ENCODE results near the gene NPW.

NPW gene

DNA sequence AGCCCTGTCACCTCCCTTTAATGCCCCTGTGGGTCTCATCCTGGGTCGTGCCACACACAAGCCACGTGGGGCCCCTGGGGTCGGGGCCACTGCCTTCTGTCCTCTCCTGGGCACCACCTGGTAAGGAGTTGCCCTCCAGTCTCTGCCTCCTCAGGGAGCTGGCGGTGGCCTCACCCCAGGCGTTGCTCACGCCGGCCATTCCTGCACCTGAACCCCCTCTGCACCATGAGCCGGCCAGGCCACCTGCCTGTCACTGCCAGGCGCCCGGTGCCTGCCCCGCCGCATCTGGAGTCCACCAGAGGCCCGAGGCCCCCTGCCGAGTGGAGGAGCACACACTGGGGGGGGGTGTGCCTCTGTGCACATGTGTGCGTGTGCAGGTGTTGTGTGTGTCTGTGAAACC, 17.5 kb downstream of the NPW start:
- DNase-seq: no peak

- DNase-seq: no peak
These were observed 18.2 kb downstream of the NPW start for GRCh38 chr16:2037647-2038381.

DNA sequence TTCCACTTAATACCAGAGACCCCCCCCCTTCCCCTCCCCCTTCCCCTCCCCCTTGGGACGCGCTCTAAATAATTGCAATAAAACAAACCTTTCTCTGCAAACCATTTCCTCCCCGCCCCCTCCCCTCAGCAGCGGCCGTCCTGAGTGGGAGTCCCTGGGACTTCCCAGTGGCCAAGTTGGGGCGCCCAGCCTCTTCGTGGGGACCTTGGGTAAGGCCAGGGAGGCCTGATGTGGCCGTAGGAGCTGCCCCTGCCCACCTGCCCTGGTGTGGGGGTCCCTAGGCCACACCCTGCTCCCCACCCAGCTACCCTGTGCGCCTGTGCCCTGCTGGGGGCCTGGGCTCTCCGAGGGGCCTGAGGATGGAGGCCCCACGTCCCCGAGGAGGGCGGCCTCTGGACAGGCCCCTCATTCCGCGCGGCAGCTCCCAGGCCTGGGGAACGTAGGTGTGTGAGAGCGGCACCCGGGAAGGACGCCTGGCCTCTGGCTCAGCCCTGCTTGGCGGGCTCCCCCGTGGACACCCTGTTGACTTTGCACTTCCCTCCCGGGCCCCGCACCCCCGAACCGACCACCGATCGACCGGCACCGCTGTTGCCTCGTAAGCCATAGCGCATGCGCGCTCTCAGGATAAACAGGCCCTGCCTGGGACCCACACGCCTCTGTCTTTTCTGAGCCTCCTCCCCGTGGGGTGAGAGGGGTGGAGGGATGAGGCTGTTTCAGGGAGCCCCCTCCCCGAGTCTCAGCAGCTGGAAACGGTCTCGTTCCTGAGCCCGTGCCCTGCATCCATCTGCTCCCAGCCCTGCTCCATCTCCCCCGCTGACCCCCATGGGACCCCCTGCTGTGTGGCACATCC, 19.0 kb downstream of the NPW start:
- no peak for DNase-seq

DNA sequence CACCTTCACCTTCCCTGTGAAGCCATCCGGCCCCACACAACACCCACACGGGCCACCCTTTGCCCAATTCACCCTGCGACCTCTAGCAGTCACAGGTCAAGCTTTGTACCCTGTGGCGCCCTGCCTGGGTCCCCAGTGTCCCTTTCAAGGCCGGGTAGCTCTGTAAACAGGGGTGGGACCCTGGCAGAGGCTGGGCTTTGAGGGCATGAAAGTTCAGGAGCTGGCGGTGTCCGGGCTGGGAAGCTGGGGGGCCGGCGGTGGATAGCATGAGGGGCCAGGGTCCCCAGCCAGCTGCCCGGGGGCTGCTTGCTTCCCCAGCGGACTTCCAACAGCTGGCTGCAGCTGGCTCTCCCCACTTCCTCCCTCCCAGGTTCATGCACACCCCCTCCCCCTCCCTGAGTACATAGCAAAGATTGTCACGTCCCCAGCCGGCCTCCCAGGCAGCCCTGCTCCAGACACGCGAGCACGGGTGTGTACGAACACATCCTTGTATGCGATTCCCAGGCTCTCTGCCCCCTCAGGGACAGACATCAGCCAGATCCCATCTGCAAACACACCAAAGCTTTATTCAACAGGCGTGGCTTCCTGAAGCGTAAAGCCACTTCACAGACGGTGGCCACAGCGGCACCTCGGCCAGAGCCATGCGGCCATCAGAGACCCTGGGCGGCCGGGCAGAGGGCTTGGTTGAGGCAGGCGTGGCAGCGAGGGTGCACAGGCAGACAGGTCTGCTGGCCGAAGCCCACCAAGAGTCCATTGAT, 19.9 kb downstream of the NPW start:
- DNase-seq: peak; percentile 89

DNA sequence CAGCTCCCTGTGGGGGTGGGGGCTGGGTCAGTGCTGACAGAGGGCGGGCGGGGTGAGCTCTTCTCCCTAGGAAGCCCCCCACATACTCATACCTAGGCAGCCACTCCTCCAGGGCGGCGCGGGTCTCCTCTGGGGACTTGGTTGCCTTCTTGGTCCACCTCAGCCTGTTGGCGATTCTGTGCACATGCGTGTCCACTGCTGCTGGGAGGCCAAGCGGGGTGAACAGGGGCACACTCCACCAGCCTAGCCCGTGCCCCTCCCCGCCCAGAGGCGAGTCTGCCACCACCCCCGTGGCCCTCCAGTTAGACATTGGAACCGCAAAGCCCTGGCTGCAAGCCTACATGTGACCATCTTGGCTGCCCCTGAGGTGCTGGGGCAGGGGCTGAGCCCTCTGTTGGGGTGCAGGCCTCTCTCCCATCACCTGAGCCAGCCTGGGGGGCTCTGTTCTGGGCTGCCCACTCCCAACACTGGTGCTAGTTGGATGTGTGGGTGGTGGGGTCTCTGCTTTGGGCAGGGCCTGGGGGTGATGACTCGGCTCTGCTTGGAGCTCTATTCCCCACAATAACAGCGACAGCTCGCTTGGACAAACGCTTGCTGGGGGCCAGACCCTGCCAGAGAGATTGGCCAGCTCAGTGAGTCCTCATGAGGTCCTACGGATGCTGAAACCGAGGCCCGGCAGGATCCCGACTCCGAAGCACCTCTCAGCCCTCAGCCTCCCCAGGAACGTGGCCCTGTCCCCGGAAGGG, 20.6 kb downstream of the NPW start:
- DNase-seq: no peak

DNA sequence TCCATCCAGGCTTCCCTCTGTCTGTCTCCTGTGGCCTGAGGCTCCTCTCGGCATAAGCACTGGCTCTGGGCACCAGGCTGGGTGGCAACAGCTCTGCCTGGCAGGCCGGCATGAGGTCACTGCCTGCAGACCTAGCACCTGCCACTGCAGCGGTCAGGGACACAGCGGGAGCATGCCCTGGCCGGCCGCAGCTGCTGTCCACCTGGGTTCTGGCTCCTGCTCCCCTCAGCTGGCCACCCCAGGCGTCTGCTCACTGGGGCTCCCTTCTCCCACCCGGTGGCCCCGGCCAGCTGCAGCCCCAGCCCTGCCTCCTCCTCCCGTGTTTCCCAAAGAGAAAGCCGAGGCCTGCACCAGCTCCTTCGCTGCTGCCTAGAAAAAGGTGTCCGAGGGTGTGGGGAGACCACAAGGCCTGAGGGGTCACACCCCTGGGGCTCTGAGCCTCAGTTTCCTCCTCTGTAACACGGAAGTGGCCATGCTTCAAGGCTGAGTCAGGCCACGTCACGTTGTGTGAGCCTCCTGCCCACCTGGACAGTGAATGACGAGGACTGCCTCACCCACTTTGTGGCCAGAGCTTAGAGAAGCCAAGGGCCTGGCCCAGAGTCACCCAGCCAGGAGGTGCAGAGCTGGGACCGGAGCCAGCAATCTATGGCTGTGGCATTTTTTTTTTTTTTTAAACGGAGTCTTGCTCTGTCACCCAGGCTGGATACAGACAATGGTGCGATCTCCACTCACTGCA, 21.4 kb downstream of the NPW start:
- no peak for DNase-seq

- DNase-seq: no peak
These were observed 22.8 kb downstream of the NPW start for GRCh38 chr16:2042171-2042985.

DNA sequence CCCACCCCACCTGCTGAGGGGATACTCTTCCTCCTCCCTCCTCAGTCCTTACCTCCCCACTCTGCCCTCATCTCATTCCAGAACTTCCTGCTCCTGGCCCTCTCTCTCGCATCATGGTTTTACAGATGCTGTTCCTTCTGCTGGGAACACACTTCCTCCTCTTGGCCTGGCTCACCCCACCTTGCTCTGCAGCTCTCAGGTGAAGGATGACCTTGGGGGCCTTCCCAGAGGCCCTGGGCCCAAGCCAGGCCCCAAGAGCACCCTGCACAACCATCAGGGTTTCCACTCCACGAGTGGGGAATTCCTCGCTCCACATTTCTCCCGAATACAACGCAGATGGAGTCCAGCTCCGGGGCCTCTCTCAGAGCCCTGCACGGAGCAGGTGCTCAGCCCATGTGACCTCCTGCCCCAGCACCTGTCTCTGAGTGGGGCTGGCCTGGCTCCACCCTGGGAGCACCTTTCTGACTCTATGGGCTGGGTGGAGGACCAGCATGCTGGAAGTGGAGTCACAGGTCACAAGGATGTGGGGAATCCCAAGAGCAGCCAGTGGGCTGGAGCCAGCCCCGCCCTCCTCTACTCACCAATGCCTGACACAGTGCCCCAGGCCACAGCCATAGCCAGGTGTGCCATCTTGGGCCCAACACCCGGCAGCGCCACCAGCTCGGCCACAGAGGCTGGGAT, 23.5 kb downstream of the NPW start:
- DNase-seq: no peak

DNA sequence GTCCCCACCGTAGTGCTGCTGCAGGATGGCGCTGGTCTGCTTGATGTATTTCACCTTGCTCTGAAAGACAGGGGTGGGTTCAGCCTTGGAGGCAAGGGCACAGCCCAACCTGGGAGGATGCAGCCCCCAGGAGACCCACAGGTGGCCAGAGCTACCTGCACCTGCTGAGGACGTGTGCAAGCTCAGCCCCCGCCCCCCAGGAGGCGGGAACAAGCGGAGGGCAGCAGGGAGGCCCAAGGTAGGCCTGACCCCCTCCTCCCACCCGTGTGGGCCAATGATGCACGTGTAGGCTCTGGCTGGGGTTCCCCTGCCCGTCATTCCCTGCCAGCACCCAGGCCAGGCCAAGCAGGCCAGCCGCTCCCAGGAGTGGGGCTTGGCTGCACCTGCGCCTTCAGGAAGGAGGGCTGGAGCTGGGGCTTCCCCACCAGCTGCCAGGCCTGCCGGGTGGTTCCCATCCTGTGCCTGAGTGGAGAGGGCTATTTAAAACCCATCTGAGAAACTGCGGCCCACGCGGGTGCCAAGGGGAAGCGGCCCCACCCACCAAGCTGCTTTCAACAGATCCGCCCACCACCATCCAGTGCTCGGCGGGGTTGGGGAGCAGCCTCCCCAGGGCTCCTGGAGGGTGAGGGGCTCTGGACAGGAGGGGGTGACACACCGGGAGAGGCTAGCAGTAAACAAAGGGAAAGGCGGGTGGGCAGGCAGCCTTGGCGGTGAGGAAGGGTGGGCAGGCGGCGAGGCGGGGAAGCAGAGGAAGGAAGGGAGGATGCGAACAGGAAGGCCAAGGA, 24.3 kb downstream of the NPW start:
- no peak for DNase-seq

DNA sequence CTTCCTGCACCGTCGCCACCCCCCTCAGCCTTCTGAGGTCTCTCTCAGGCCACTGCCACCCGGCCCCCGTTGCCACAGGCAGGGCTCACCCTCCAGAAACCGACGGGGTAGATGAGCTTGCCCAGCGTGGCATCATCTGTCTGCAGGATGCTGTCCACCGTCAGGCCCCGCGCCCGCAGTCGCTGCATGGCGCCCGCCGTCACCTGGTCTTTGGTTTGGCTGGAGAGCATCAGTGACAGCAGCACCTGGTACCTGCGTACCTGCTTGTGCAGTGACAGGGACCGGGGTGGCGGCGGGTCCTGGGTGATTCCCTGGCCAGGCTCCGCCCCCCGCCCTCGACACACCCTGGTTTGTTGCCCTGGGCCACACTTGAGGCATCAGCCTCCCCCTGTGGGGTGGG, 25.0 kb downstream of the NPW start:
- DNase-seq: no peak

DNA sequence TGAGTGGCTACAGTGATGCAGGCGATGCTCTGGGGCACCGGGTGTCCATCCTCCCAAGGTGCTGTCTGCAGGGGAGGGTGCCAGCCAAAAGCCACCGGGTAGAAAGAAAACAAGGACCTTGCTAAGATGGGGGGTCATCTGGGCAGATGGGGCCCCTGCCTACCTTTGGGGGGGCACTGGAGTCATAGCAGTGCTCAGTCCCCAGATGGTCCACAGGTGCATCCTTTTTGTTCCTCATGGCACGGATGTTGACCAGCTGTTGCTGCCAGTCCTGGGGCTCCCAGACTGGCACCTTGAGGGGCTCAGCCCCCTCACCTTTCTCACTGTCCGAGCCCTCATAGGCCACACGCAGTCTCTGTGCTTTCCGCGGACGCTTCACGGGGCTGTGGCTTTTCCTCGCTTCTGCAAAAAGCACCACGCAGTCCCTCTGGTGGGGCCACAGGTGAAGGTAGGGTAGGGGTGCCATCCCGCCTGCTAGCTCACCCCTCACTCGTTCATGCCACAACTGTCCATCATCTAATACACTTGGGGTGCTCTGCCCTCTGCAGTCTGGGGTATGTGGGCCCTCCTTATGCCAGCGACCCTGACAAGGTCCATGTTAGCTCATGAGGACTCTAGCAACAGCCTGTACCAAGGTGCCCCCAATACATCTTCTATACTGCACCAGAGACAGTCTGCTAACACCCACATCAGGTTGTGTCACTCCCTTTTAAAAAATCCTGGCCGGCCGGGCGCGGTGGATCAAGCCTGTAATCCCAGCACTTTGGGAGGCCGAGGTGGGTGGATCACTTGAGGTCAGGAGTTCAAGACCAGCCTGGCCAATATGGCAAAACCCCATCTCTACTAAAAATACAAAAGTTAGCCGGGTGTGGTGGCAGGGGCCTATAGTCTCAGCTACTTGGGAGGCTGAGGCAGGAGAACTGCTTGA, 26.6 kb downstream of the NPW start:
- no peak for DNase-seq

- DNase-seq: no peak
These were observed 27.3 kb downstream of the NPW start for GRCh38 chr16:2046893-2047329.

DNA sequence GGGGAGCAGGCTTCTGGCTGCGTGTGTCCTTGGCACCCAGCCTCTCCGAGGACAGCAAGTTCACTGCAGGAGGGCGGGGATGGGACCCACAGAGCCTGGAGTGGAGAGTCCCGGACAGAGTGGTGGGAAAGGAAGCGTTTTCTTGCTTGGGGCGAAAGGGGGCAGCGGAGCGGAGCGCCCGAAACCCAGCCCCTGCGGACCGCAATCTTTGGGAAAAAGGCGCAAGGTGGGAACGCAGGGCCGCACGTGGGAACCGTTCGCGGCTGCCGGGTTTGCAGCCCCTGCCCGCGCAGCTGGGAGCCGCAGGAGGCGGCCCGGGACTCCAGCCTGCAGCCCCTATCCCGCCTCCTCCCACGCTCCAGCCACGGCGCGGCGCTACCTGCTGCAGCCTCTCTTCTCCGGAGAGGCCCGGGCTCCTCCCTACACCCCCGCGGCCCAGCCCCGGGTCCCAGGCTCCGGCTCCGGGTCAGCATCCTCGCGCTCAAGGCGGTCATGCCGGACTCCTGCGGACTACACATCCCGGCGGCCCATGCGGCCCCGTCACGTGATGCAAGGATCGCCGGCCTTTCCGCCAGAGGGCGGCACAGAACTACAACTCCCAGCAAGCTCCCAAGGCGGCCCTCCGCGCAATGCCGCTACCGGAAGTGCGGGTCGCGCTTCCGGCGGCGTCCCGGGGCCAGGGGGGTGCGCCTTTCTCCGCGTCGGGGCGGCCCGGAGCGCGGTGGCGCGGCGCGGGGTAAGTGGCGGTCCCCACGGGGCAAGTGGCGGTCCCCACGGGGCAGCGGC, 27.9 kb downstream of the NPW start, which contains the start of the genes NTHL1 and TSC2:
TSS of gene NTHL1 (minus strand) at position 505 of the 786 bp plus-strand sequence. CDS start at position 494, 11 bp downstream.
TSS of gene TSC2 (plus strand) at position 656 of the 786 bp plus-strand sequence. CDS start 631 bp downstream, outside the sequence.
- peak; percentile 95 for DNase-seq

GRCh38 chr16:2048116-2048543, 28.5 kb downstream of the NPW start:
- no peak for DNase-seq

GRCh38 chr16:2053211-2053610, 33.6 kb downstream of the NPW start:
- no peak for DNase-seq

DNA sequence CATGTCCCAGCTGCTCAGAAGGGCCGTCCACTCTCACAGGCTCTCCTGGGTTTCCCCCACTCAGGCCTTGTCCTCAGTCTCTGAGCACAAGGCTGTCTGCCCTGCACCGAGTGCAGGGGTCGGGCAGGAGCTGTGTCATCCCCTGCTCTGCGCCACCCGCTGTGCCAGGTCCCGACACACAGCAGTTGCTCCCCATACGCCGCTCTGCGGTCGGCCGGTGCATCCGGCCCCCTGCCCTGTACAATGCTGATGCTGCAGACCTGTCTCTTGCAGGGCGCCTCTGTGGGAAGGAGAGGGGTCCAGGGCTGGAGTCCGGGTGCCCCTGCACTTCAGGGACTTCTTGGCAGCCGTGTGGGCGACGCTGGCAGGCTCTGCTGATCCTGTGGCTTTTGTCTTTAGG, 34.3 kb downstream of the NPW start:
- DNase-seq: no peak

DNA sequence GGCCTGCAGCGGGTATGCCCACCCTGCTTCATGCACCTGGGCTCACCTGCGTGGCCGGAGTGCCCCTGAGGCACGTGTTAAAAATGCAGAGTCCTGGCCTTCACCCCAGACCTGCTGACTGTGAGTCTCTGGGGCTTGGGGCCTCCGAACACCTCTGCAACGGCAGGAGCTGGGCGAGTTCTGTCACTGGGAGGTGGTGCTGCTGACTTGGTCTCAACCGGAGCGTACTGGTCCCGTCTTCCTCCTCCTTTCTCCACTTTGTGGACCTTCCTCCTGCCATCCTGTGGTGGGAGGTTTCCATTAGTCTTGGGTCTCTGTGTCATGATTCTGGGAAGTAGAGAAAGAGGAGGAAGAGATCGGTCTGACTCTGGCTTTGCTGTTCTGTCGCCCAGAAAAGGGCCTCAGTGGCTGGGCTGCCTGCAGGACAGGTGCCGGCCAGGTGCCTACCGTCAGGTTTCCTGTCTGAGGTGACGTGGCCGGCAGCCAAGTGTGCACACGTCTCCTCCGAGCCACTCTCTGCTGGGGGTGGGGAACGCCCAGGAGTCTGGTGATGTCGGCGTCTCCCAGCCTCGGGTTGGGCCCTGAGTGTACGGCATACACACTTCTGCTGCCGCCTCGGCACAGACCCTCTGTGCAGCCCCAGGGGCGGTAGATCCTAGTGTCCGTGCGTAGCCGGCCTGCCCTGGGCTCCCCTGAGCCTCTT, 35.1 kb downstream of the NPW start:
- no peak for DNase-seq
